ENCODE data around the gene ITGAE. TPM values are rescaled to one million over a fixed set of nuclear protein-coding genes. Genes with fewer than 3 reads are reported as not detected.

ITGAE gene
- total RNA-seq, 1 donor from 2014 or later, result 17.4 TPM

GRCh38 chr17:3818786-3819185 lies 17.8 kb upstream of the ITGAE start:
- no peak for DNase-seq

DNA sequence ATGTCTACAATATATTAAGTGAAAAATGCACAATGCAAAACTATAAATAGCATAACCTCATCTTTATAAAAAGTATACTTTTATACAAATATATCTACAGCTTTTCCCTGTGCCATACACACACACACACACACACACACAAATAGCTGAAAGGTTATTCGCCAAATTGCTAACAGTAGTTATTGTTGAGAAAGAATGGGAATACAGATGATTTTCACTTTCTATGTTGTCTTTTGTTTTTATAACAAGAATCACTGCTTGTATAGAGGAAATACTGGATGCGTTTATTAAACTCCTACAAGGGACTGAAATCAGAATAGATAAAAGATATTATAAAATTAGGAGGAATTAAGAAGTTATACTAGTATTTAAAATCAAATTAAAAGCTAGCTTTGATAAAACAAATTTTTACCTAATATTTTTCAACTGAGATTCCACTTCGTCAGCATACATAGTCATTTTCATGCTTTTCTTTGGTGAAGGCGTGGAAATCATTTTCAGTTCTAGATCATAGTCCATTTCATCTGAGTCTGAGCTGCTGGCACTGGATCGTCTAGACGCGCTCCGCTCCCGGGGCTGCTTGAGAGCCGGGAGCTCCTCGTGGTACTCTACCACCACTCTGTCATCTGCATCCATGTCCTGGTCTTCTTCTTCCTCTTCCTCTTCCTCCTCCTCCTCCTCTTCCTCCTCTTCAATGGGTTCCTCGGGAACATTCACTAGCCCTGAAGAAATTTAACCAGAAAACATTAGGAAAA lies 17.0 kb upstream of the ITGAE start:
- no peak for DNase-seq

DNA sequence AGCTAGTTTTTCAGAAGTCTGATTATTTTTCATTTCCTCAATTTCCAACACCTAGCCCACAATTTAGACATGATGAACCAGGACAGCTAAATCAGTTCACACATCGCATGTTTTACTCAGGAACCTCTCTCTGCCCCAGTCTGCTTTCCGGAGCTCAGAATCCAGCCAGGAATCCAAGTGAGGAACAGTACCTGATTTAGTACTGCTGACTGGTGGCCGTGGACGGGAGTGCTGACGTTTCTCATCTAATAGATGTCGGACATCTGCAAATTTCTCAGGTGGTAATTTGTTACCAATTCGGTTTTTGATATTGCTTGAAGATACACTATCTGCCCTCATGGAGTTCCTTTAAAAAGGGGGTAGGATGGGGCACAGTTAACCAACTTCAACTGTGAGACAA lies 14.9 kb upstream of the ITGAE start:
- no peak for DNase-seq

DNA sequence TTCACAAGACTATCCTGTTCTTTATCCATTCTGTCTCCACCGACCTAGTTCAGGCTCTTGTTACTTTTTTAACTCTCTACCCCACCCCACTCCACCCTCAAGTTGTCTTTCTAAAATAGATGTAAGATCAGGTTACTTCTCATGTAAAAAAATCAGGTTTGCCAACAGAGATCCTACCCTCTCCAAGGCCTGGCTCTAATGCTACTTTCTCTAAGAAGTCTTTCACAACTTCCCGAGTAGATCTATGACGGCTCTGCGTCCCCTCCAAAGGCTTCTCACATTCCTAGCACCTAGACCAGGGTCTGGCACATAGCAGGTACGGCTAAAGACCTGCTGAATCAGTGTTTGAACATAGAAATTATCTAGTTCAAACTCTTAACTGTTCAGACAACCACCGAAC lies 14.1 kb upstream of the ITGAE start:
- DNase-seq, result no peak

GRCh38 chr17:3814361-3814760 lies 13.4 kb upstream of the ITGAE start:
- DNase-seq, result no peak

DNA sequence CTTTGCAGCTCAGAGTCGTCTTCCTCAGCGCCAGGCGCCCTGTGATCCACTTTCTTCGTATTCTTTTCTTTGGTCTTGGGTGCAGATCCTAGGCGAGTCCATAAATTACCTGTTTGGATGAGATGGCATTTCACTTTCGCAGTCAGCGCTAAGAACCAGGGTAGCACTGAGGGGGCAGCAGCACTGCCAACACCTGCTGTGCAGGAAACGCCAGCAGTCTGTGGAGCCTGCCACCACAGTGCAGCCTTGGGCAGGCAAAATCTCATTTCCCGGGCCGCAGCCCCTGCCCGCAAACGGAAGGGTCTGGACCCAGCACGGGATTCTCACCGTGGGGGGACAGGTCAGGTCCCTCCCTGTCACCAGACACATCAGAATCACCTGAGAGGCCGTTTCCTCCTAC lies 12.2 kb upstream of the ITGAE start:
- no peak for DNase-seq

- DNase-seq, result no peak
Measured at GRCh38 chr17:3812771-3813170, 11.8 kb upstream of the ITGAE start.

- no peak for DNase-seq
Measured at GRCh38 chr17:3812284-3812683, 11.3 kb upstream of the ITGAE start.

DNA sequence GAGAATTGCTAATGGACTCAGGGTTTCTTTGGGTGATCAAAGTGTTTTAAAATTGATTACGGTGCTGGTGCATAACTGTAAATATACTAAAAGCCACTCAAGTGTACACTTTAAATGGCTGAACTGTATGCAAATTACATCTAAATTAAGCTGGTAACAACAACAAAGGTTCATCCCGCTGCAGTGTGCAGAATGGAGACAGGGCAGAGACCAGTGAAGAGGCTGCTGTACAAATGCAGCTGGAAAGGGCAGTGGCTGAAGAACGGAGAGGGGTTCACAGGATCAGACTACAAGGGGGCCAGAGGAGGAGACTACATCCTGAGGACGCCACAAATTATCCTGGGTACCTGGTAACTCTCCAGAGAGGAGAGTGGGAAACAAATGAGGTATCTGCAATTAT lies 9.0 kb upstream of the ITGAE start:
- no peak for DNase-seq

GRCh38 chr17:3809135-3809534 lies 8.1 kb upstream of the ITGAE start:
- DNase-seq, result no peak

GRCh38 chr17:3808701-3809100 lies 7.7 kb upstream of the ITGAE start:
- DNase-seq, result no peak

- DNase-seq, result no peak
Measured at GRCh38 chr17:3805581-3805980, 4.6 kb upstream of the ITGAE start.

DNA sequence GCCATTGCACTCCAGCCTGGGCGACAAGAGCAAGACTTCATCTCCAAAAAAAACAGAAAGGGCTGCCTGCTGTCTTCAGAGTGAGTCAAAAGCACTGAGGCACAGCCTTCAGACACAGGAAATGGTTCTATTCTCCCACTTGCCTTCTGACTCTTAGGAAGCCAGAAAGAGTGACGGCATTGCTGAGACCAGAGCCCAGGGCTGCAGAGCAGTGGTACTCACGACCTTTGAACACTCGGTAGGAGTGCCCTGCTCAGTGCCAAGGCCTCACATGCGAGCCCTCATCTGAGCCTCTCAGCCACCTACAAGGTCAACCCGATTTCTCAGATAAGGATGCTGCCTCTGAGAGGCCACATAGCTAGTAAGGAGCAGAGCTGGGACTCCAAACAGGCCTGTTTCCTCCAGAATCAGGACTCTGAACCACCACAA lies 3.5 kb upstream of the ITGAE start:
- no peak for DNase-seq

DNA sequence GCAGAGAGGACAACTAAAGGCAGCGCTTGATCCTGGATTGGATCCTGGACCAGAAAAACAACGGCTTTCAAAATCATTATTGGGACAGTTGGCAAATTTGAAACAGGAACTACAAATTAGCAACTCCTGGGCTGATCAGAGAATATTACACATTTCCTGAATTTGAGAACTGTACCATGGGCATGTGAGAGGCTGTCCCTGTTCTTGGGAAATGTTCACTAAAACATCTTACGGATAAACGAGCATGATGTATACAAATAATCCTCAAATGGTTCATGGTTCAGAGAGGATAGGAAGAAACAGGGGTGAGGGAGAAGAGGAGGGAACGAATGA lies 2.3 kb upstream of the ITGAE start:
- no peak for DNase-seq

DNA sequence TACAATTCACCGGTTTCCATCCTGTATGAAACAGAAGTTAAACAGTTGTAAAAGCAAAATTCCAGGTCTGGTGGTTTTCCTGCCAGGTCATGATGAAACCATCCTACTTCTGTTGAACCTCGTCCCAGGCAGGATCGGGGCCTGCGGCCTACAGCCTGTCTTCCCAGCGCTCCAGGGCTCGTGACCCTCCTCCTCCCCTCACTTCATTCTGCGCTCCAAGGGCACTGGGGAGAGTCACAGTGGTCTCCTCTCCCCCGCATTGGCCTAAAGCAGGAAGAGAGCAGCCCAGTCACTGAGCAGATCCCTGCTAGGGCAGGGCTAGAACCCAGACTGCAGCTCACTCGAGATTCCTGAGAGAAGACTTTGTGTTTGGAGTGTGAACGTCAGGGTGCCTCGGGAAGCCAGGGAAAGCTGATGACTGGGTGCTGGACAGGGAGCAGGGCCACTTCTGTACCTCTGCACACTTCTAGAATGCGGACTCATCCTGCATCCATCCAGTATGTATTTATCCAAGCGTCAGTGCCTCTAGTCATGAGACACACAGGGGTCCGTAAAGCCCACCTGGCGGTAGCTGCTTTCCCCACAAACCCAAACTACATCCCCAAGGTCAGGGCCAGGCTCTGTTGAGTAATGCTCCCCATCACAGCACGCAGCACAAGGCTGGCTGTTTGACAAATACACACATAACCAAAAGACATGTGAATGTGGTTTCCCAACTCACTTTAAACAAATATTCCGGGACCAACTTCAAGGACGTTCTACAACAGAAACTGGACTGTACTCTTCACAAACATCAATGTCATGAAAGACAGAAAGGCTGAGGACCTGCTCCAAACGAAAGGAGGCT lies 1.7 kb upstream of the ITGAE start:
- DNase-seq, result no peak

DNA sequence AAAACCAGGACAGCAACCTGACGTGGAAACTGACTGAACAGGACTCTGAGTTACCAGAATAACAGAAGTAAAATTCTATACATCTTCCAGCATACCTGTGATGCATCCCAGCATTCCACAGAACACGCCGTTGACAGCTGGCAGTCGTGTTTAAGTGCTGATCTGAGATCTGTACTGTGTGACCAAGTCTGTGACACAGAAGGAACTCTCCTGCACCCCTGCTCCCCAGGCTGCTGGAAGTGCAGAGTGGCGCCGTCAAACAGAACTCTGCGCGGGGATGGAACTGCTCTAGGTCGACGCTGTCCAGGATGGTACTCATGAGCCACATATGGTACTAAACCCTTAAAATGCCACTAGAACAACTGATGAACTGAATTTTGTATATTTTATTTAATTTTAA lies 804 bp upstream of the ITGAE start:
- no peak for DNase-seq

DNA sequence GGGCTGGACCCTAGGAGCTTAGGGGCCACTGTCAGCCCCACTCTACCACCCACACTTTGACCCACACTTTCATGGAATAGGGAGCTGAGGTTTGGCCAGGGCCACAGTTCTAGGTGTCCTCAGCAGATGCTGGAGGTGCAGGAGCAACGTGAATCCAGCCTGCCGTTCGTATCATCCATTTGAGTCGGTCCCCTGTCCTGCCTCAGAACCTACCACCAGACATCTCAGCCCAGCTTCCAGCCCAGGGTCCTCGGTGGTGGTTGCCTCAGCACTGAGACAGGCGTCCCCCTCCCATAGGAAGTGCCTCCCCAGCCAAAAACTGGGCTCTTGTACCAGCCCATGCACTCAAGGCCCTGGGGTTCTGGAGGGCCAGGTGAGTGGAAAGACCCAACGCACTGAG lies 359 bp upstream of the ITGAE start:
- no peak for DNase-seq

GRCh38 chr17:3799181-3799945 lies 1.6 kb downstream of the ITGAE start:
- no peak for DNase-seq

- no peak for DNase-seq
Measured at GRCh38 chr17:3798273-3799180, 2.5 kb downstream of the ITGAE start.

DNA sequence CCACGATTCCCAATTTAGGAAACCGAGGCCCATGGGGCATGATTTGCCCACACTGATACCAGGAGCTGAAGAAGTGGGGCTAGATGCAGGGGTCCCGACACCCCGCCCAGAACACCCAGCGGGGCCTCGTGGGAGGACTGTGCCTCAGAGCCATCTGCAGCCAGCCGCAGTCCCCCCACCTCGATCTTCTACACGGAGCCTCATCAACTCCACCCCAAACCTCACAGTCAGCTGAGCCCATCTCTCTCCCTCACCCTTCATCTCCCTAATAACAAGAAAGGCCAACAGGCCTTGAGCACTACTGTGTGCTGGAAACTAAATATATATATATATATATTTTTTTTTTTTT lies 4.2 kb downstream of the ITGAE start:
- no peak for DNase-seq

- DNase-seq, result no peak
Measured at GRCh38 chr17:3796110-3796821, 4.7 kb downstream of the ITGAE start.
